Measurements from ENCODE around the gene GRIP1.
"Not testable (repeated sequence)": the region's sequence is repeated elsewhere in the genome, so short reads cannot be mapped to it uniquely, and the experiment has no call there.

The GRIP1 gene

GRCh38 chr12:66531766-66532165 lies 147.1 kb downstream of the GRIP1 start:
- Histone ChIP-seq H4K20me1 (no peaks in the 10 kb centered on the region), H3K9ac (no peak overlapping the region), H3K4me3 (no peak overlapping the region), H3K9me3 (no peaks in the 10 kb centered on the region), H3K4me2 (no peak overlapping the region), H3K27me3 (no peaks in the 10 kb centered on the region), H3K36me3 (no peaks in the 10 kb centered on the region), H3K27ac (no peak overlapping the region), H3K4me1 (no peaks in the 10 kb centered on the region)
- TF ChIP-seq Cebpa-rat (IDR thresholded peaks at IDR 0.05), result no peak

GRCh38 chr12:66529934-66530333 lies 148.9 kb downstream of the GRIP1 start:
- Histone ChIP-seq H3K9me3 (no peaks in the 10 kb centered on the region), H3K4me2 (no peak overlapping the region), H3K36me3 (no peaks in the 10 kb centered on the region), H3K27me3 (no peaks in the 10 kb centered on the region), H3K9ac (no peak overlapping the region), H3K4me3 (no peak overlapping the region), H4K20me1 (no peaks in the 10 kb centered on the region), H3K4me1 (no peaks in the 10 kb centered on the region), H3K27ac (no peak overlapping the region)
- TF ChIP-seq Cebpa-rat (IDR thresholded peaks at IDR 0.05), result no peak

GRCh38 chr12:66516561-66516960 lies 162.3 kb downstream of the GRIP1 start:
- no peaks in the 10 kb centered on the region for H3K36me3 ChIP-seq

DNA sequence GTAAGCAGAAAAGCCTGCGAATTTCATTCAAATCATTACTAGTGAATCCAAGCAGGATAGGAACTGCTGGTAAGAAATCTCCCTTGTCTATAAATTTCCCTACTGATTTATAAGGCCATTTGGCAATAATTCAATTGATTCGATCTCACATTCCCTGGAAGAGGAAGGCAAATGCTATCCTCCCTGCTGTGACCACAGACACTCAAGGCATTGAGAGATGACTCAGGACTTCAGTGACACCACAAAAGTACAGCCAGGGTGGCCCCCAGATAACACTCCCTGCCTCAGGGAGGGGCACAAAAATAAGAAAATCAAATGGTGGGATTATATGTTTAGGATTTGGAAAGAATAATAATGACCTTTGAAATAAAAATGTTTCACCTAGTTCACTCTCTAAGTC lies 162.7 kb downstream of the GRIP1 start:
- H3K9ac ChIP-seq, result no peak overlapping the region
- no peak for TF ChIP-seq Cebpa-rat (IDR thresholded peaks at IDR 0.05)
- H4K20me1 ChIP-seq, result no peaks in the 10 kb centered on the region
- H3K4me2 ChIP-seq, result no peak overlapping the region
- no peaks in the 10 kb centered on the region for H3K36me3 ChIP-seq
- no peaks in the 10 kb centered on the region for H3K4me1 ChIP-seq
- H3K27ac ChIP-seq, result no peak overlapping the region
- no peak overlapping the region for H3K4me3 ChIP-seq
- H3K27me3 ChIP-seq, result no peaks in the 10 kb centered on the region
- H3K9me3 ChIP-seq, result no peaks in the 10 kb centered on the region

More at GRCh38 chr12:66516561-66516960, 162.3 kb downstream of the GRIP1 start:
- Histone ChIP-seq H3K9me3 (0 out of 2 replicates have a peak, but pooled peaks cover 1% of the 10 kb centered on the region), H3K27ac (no peak overlapping the region), H3K4me3 (no peak overlapping the region), H4K20me1 (no peaks in the 10 kb centered on the region), H3K9ac (no peak overlapping the region), H3K27me3 (no peaks in the 10 kb centered on the region), H3K4me1 (no peaks in the 10 kb centered on the region), H3K4me2 (no peak overlapping the region)
- no peak for TF ChIP-seq Cebpa-rat (IDR thresholded peaks at IDR 0.05)

DNA sequence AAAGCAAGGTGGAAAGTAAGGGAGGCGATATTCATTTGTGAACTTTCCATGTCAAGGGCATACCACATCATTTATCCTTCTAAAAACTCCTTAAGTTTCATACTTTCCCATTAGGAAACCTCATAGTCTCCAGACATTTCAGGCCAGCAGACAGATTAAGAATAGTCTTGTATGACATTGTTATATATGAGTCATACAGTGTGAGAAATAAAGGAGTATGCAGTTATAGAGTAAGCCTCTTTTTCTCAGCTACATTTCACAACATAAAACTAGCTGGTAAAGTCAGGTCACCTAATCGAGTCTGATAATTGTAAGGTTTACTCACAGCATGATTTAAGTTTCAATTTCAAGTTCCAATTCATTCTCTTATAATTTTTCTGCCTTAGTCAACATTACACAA lies 164.3 kb downstream of the GRIP1 start:
- no peaks in the 10 kb centered on the region for H4K20me1 ChIP-seq
- H3K4me1 ChIP-seq, result no peaks in the 10 kb centered on the region
- TF ChIP-seq Cebpa-rat (IDR thresholded peaks at IDR 0.05), result no peak
- H3K27me3 ChIP-seq, result no peaks in the 10 kb centered on the region
- no peak overlapping the region for H3K9ac ChIP-seq
- H3K4me3 ChIP-seq, result no peak overlapping the region
- no peak overlapping the region for H3K27ac ChIP-seq
- no peaks in the 10 kb centered on the region for H3K9me3 ChIP-seq
- no peaks in the 10 kb centered on the region for H3K36me3 ChIP-seq
- H3K4me2 ChIP-seq, result no peak overlapping the region

DNA sequence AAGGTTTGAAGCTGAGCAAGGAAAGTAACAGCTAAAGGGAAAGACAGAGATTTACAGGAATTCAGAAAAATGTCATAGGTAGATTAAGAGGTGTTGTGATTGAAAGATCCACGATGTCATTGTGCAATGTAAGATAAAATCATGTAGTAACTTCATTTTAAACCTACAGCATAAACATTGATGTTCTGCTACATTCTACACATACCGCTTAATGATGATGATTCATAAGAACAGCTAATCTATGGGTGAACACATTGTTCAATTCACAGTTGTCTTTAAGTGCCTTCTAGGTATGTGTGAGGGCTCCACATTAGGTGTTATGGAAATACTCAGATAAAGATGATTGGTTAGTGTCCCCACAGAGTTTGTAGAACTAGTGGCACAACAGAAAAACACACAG lies 170.9 kb downstream of the GRIP1 start:
- H3K4me2 ChIP-seq, result no peak overlapping the region
- no peaks in the 10 kb centered on the region for H3K36me3 ChIP-seq
- no peak for TF ChIP-seq Cebpa-rat (IDR thresholded peaks at IDR 0.05)
- H3K27me3 ChIP-seq, result no peaks in the 10 kb centered on the region
- H3K4me1 ChIP-seq, result no peaks in the 10 kb centered on the region
- no peaks in the 10 kb centered on the region for H4K20me1 ChIP-seq
- no peak overlapping the region for H3K27ac ChIP-seq
- H3K9me3 ChIP-seq, result 0 out of 2 replicates have a peak, but pooled peaks cover 4% of the 10 kb centered on the region
- no peak overlapping the region for H3K9ac ChIP-seq
- H3K4me3 ChIP-seq, result no peak overlapping the region

DNA sequence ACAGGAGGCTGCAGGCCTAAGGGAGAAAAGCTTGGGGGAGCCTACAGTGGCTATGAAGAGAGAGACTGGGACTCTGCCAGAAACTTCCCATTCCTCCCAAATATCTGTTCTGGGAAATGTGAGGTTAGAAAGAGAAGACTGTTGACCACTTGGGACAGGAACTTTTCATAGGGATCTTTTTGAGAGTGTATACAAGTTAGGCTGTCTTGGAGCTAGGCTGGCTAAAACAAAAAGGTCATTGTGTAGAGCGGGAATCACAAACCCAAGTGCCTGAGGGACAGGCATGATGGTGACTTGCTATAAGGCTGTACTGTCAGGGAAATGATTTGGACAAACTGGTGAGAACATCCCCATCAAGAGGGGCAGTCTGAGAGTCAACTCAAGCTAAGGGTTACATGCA lies 175.1 kb downstream of the GRIP1 start:
- no peak overlapping the region for H3K4me3 ChIP-seq
- no peaks in the 10 kb centered on the region for H3K27me3 ChIP-seq
- no peaks in the 10 kb centered on the region for H3K36me3 ChIP-seq
- H3K9ac ChIP-seq, result no peak overlapping the region
- no peak overlapping the region for H3K4me2 ChIP-seq
- TF ChIP-seq Cebpa-rat (IDR thresholded peaks at IDR 0.05), result no peak
- no peak overlapping the region for H3K27ac ChIP-seq
- H3K9me3 ChIP-seq, result 0 out of 2 replicates have a peak, but pooled peaks cover 4% of the 10 kb centered on the region
- no peaks in the 10 kb centered on the region for H3K4me1 ChIP-seq
- no peaks in the 10 kb centered on the region for H4K20me1 ChIP-seq

DNA sequence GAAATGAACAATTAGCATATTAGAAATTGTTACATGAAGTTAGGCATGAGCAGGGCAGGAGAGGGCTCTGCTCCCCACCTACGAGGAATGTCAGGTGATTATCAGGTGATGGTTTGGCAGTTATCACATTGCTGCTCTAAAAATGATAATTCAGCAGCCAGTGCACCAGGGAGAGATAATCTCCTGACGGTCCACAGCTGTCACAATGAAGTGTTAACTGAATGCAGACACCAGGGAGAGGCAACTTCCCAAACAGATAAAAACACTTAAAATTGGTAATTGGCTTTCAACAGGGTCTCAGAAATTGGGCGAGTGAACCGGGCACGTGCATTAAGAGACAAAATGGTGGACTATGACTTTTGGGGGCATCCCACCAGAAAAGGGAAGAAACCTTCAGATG lies 176.0 kb downstream of the GRIP1 start:
- Histone ChIP-seq H3K27me3 (no peaks in the 10 kb centered on the region), H3K9me3 (0 out of 2 replicates have a peak, but pooled peaks cover 4% of the 10 kb centered on the region), H3K36me3 (no peaks in the 10 kb centered on the region), H3K27ac (no peak overlapping the region), H3K9ac (no peak overlapping the region), H3K4me1 (no peaks in the 10 kb centered on the region), H3K4me2 (no peak overlapping the region), H3K4me3 (no peak overlapping the region), H4K20me1 (no peaks in the 10 kb centered on the region)
- TF ChIP-seq Cebpa-rat (IDR thresholded peaks at IDR 0.05), result no peak

DNA sequence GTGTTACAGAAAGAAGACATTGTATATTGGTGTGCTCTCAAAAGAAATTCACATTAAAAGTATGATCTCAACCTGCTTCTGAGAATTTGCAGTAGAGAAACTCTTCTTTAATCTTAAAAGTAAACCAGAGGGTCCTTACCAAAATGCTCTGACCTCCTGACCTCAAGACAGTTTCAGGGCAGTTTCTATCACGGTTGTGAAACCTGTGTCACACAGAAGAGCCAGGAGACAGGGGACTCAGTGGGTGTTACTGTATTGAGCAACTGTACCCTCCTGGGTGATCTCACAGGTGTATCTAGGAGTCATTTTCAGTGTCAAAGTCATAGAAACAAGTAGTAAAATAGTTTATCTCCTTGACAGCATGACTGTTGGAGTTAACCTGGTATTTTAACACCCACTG lies 178.0 kb downstream of the GRIP1 start:
- TF ChIP-seq Cebpa-rat (IDR thresholded peaks at IDR 0.05), result no peak

DNA sequence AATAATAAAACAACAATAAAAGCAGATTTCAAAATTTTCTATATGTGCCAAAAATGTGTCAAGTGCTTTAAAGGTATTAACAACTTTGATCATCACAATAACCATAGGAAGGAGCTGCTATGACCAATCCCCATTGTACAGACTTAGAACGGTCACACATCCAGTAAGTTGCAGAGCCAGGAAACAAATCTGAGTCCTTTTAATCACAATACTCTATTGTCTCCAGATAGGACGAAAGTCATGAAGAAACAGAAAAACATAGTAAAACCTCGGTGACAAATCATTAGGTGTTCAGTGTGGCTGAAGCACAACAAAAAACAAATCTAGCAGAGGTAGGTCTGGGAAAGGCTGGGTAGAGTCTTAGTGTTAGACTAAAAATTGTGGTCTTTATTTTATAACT lies 178.8 kb downstream of the GRIP1 start:
- Histone ChIP-seq H3K4me3 (no peak overlapping the region), H3K27me3 (no peaks in the 10 kb centered on the region), H3K4me1 (no peaks in the 10 kb centered on the region), H3K9me3 (no peaks in the 10 kb centered on the region), H4K20me1 (no peaks in the 10 kb centered on the region), H3K9ac (no peak overlapping the region), H3K4me2 (no peak overlapping the region), H3K27ac (no peak overlapping the region), H3K36me3 (no peaks in the 10 kb centered on the region)
- TF ChIP-seq Cebpa-rat (IDR thresholded peaks at IDR 0.05), result no peak

More for the DNA sequence above, 178.0 kb downstream of the GRIP1 start:
- H3K4me3 ChIP-seq, result no peak overlapping the region
- H3K36me3 ChIP-seq, result no peaks in the 10 kb centered on the region
- H3K9ac ChIP-seq, result no peak overlapping the region
- no peak overlapping the region for H3K4me2 ChIP-seq
- H3K27me3 ChIP-seq, result no peaks in the 10 kb centered on the region
- H3K27ac ChIP-seq, result no peak overlapping the region
- H3K9me3 ChIP-seq, result 0 out of 2 replicates have a peak, but pooled peaks cover 2% of the 10 kb centered on the region
- no peaks in the 10 kb centered on the region for H3K4me1 ChIP-seq
- H4K20me1 ChIP-seq, result no peaks in the 10 kb centered on the region

DNA sequence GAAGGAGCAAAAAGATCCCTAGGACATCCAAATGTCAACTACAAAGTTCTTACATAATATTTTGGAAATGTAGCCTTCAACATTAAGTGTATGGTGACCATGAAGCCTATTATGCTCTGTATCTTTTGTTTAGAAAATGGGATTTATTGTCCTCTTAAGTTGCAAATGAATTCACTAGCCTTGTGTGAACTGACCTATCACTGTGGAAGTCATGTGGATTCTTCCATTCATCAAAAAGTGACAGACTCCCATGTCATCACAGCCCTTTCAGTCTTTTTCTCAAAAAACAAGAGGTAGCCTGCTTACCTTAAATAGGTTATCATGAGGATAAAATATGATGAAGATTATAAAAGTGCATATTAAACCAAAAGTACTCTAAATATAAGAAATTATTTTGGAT lies 179.9 kb downstream of the GRIP1 start:
- no peak overlapping the region for H3K4me3 ChIP-seq
- no peaks in the 10 kb centered on the region for H4K20me1 ChIP-seq
- no peaks in the 10 kb centered on the region for H3K4me1 ChIP-seq
- H3K9ac ChIP-seq, result no peak overlapping the region
- H3K9me3 ChIP-seq, result no peaks in the 10 kb centered on the region
- no peak overlapping the region for H3K27ac ChIP-seq
- H3K36me3 ChIP-seq, result no peaks in the 10 kb centered on the region
- H3K27me3 ChIP-seq, result no peaks in the 10 kb centered on the region
- H3K4me2 ChIP-seq, result no peak overlapping the region
- TF ChIP-seq Cebpa-rat (IDR thresholded peaks at IDR 0.05), result no peak

- H3K4me3 ChIP-seq, H3K4me2 ChIP-seq, H3K4me1 ChIP-seq: not testable (repeated sequence)
These were observed 180.8 kb downstream of the GRIP1 start for GRCh38 chr12:66498059-66498458.

More at GRCh38 chr12:66498059-66498458, 180.8 kb downstream of the GRIP1 start:
- not testable (repeated sequence) for H3K27ac ChIP-seq, H3K36me3 ChIP-seq, H4K20me1 ChIP-seq, H3K9me3 ChIP-seq, H3K27me3 ChIP-seq, H3K9ac ChIP-seq

All from BLaER1 (cell line).